ENCODE measurements around the gene CHRM3.
"Not testable (repeated sequence)": the region's sequence is repeated elsewhere in the genome, so short reads cannot be mapped to it uniquely, and the experiment has no call there.

Gene CHRM3

GRCh38 chr1:239386453-239387303 lies at the start of gene CHRM3:
TSS of gene CHRM3 (plus strand) at chr1:239386568. CDS start at chr1:239907452, 520,884 bp downstream.
- DNase-seq (ENCODE audit: low spot score), result peak; percentile 9

GRCh38 chr1:239337799-239338430 lies 48.5 kb upstream of the CHRM3 start:
- DNase-seq (ENCODE audit: low spot score), result no peak

- no peak for DNase-seq (ENCODE audit: low spot score)
Observed at GRCh38 chr1:239347776-239348175, 38.6 kb upstream of the CHRM3 start.

GRCh38 chr1:239348635-239349353 lies 37.6 kb upstream of the CHRM3 start:
- no peak for DNase-seq (ENCODE audit: low spot score)

DNA sequence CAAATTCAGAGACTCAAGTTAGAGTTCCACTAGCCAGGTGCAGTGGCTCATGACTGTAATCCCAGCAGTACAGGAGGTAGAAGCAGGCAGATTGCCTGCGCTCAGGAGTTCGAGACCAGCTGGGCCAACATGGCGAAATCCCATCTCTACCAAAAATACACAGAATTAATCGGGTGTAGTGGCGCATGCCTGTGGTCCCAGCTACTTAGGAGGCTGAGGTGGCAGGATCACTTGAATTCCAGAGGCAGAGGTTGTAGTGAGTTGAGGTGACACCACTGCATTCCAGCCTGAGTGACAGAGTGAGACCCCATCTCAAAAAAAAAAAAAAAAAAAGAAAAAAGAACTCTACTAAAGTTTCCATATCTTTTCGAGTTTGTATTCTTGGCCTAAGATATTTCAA lies 36.7 kb upstream of the CHRM3 start:
- no peak for DNase-seq (ENCODE audit: low spot score)

GRCh38 chr1:239353536-239353935 lies 32.8 kb upstream of the CHRM3 start:
- DNase-seq (ENCODE audit: low spot score), result no peak

- DNase-seq (ENCODE audit: low spot score), result no peak
Observed at GRCh38 chr1:239354231-239354630, 32.1 kb upstream of the CHRM3 start.

- no peak for DNase-seq (ENCODE audit: low spot score)
Observed at GRCh38 chr1:239357867-239358266, 28.5 kb upstream of the CHRM3 start.

DNA sequence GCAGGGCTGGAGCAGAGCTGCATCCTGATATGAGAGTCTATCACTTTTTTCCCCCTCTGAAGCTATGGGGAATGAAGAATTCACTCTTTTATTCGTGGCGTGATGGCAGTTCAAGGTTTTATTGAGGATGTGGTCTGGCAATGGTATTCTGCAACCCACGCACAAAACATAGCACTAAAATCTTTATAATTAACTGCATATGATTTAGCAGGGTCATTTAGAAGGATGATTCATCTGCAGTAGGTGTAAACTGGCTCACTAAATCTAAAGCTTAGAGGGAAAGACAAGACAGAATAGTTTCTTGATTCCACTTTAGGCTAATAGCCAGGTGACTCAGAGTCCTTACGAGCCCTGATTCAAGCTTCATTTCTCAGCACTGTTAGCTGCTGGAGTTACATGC lies 25.0 kb upstream of the CHRM3 start:
- DNase-seq (ENCODE audit: low spot score), result no peak

- DNase-seq (ENCODE audit: low spot score), result no peak
Observed at GRCh38 chr1:239363930-239364329, 22.4 kb upstream of the CHRM3 start.

DNA sequence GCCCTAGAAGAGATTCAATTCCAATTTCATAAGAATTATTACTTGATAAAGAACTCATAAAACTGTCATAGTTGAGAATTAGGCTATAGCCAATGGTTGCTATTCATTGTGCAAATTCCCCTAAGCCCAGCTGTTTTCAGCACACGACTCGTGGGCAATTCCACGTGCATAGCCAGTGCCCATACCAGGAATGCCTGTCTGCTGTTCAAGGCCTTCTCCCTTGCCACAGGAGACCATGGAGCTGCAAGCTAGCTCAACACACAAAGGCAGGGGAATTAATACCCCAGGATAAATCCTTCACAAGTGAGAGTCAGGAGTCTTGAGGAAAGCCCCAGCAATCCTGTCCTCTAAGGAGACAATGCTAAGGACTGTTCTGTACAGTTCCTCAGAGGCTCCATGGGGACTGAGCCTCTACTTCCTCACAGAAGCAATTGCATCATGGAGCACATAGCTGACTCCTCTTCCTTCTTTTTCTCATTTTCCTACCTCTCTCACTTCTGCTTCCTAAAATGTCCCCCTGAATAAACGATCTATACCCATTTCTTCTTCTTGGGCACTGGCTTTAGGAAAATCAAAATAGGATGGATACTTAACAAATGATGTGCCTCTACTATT lies 19.1 kb upstream of the CHRM3 start:
- DNase-seq (ENCODE audit: low spot score), result no peak

DNA sequence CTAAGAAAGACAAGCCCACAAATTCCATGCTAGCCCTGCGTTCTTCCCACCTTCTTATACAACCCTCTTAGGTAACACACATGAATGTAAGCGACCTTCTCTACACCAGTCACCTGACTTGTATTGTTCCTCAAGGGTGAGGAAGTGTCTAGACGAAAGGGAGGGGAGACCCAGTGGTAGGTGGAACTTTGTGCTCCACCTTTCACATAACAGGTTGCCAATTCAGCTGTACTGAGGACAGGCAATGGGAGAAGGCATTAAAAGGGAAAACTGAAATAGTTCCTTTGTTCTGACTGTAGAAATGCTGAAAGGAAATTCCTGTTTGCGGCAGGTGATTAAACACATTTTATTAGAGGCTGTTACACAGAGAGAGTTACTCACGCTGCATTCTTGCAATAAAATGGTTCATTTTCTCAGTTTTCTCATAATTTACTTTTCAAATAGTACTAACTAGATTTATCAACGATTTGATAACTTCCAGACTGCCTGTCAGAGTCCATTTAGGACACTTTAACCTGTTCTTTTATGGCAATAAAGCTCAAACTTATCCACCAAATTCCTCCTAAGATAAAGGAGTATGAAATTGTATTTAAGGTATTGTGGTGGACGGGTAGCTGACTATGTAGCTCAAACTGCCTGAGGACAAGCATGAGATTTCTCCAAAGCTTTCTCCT lies 17.8 kb upstream of the CHRM3 start:
- no peak for DNase-seq (ENCODE audit: low spot score)

DNA sequence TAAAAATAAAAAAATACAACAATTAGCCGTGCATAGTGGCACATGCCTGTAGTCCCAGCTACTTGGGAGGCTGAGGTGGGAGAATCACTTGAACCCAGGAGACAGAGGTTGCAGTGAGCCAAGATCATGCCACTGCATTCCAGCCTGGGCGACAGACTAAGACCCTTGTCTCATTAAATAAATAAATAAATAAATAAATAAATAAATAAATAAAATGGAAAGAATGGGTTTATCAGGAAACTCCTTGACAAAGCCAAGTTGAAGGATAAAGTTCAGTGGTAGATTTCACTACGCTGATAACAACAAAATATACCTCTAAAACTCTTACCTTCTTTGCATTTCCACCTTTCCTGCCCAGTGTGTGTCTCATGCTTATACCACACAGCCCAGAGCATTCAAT lies 15.5 kb upstream of the CHRM3 start:
- DNase-seq (ENCODE audit: low spot score), result not testable (repeated sequence)

- no peak for DNase-seq (ENCODE audit: low spot score)
Observed at GRCh38 chr1:239382666-239383065, 3.7 kb upstream of the CHRM3 start.

GRCh38 chr1:239383714-239384113 lies 2.7 kb upstream of the CHRM3 start:
- no peak for DNase-seq (ENCODE audit: low spot score)

GRCh38 chr1:239387304-239388158 lies 1.2 kb downstream of the CHRM3 start:
- DNase-seq (ENCODE audit: low spot score), result no peak

GRCh38 chr1:239388159-239388485 lies 1.8 kb downstream of the CHRM3 start:
- DNase-seq (ENCODE audit: low spot score), result no peak

- no peak for DNase-seq (ENCODE audit: low spot score)
Observed at GRCh38 chr1:239388578-239388977, 2.2 kb downstream of the CHRM3 start.

DNA sequence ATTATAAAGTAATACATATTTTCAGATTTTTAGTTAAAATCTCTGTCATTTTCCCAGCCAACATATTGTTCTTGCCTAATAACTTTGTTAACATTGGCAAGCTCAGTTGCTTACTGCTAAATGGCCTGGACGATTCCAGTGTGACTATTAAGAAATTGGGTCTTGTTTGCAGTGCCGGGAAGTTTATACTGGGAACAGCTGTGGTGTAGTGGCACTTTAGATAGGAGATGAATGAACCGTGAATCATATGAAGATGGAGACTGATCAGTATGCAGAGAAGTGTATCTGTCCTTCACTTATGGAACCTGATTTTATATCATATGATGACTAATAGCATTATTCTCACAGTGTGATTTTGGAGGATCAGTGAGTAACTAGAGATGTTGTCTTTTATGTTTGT lies 3.3 kb downstream of the CHRM3 start:
- no peak for DNase-seq (ENCODE audit: low spot score)

GRCh38 chr1:239392271-239392670 lies 5.9 kb downstream of the CHRM3 start:
- no peak for DNase-seq (ENCODE audit: low spot score)

- DNase-seq (ENCODE audit: low spot score), result no peak
Observed at GRCh38 chr1:239394107-239394506, 7.7 kb downstream of the CHRM3 start.

Measured in AG08396 (cell line).